ENCODE results near the gene UBIAD1. TPM values are rescaled to one million over a fixed set of nuclear protein-coding genes. Genes with fewer than 3 reads are reported as not detected.
"Not testable (repeated sequence)": the region's sequence is repeated elsewhere in the genome, so short reads cannot be mapped to it uniquely, and the experiment has no call there.

Gene UBIAD1
- polyA plus RNA-seq, 2 donors, result 3.0 to 6.6 TPM

DNA sequence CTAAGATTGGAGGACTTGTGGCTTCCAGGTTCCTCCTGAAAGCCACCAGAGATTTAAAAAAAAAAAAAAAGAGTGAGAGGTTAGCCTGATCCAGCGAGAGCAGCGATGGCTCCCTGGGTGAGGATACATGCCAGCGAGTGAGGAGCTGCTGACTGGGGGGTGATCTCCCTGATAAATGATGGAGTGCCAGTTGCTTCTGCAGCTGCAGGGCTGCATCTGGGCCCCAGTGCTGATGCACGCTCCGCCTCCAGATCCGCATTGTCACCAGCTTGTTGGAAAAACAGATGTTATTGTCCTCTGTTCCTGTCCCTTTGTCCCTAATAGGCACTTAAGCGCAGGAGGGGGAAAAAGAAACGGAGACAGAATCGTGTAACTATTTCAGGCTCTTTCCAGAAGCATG is 28.6 kb downstream of the UBIAD1 start:
- no peaks in the 10 kb centered on the region for H3K4me1 ChIP-seq (ENCODE audit: control insufficient read depth in 2 of 2, insufficient read depth in 2 of 2, low read length in 1 of 2)
- H3K27me3 ChIP-seq (ENCODE audit: control insufficient read depth in 1 of 2, insufficient read depth in 2 of 2, low read length in 2 of 2), result no peaks in the 10 kb centered on the region
- H3K9me3 ChIP-seq (ENCODE audit: control insufficient read depth in 2 of 2, insufficient read depth in 1 of 2, low read depth in 1 of 2, low read length in 1 of 2), result no peaks in the 10 kb centered on the region
- WGBS, 2 donors, result 66 to 76% methylated on average over 9 of the region's 9 CpGs
- no peaks in the 10 kb centered on the region for H3K36me3 ChIP-seq (ENCODE audit: control insufficient read depth in 2 of 2, insufficient read depth in 2 of 2, low read length in 1 of 2)
- no peak overlapping the region for H3K4me3 ChIP-seq (ENCODE audit: low read depth in 1 of 2, low read length in 2 of 2)
- no peak overlapping the region for H3K27ac ChIP-seq (ENCODE audit: low read depth in 2 of 2, low read length in 1 of 2)

DNA sequence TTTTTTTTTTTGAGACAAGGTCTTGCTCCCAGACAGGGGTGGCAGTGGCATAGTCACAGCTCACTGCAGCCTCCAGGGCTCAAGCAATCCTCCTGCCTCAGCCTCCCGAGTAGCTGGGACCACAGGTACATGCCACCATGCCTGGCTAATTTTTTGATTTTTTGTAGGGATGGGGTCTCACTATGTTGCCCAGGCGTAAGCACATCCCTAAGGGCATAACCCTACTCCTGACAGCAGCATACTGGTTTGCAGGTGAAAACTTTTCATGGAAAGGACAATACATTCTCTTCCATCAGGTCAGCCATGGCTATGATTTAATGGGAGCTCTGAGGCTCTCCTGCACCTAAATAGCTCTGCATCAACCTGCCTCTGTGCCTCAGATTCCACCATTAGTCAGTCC is 29.4 kb downstream of the UBIAD1 start:
- WGBS, 2 donors, result 93 to 95% methylated on average over 2 of the region's 2 CpGs

DNA sequence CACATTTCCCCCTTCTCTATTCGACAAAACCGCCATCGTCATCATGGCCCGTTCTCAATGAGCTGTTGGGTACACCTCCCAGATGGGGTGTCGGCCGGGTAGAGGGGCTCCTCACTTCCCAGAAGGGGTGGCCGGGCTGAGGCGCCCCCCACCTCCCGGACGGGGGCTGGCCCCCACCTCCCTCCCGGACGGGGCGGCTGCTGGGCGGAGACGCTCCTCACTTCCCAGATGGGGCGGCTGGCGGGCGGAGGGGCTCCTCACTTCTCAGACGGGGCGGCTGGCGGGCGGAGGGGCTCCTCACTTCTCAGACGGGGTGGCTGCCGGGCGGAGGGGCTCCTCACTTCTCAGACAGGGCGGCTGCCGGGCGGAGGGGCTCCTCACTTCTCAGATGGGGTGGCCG is 32.5 kb downstream of the UBIAD1 start:
- H3K4me1 ChIP-seq (ENCODE audit: control insufficient read depth in 2 of 2, insufficient read depth in 2 of 2, low read length in 1 of 2); H3K4me3 ChIP-seq (ENCODE audit: low read depth in 1 of 2, low read length in 2 of 2); H3K36me3 ChIP-seq (ENCODE audit: control insufficient read depth in 2 of 2, insufficient read depth in 2 of 2, low read length in 1 of 2); H3K9me3 ChIP-seq (ENCODE audit: control insufficient read depth in 2 of 2, insufficient read depth in 1 of 2, low read depth in 1 of 2, low read length in 1 of 2); H3K27ac ChIP-seq (ENCODE audit: low read depth in 2 of 2, low read length in 1 of 2); H3K27me3 ChIP-seq (ENCODE audit: control insufficient read depth in 1 of 2, insufficient read depth in 2 of 2, low read length in 2 of 2): not testable (repeated sequence)
- 91 to 95% methylated on average over 22 to 29 of the region's 29 CpGs for WGBS, 2 donors

More for the DNA sequence above, 29.4 kb downstream of the UBIAD1 start:
- Histone ChIP-seq H3K36me3 (ENCODE audit: control insufficient read depth in 2 of 2, insufficient read depth in 2 of 2, low read length in 1 of 2) (no peaks in the 10 kb centered on the region), H3K4me3 (ENCODE audit: low read depth in 1 of 2, low read length in 2 of 2) (no peak overlapping the region), H3K27me3 (ENCODE audit: control insufficient read depth in 1 of 2, insufficient read depth in 2 of 2, low read length in 2 of 2) (no peaks in the 10 kb centered on the region), H3K27ac (ENCODE audit: low read depth in 2 of 2, low read length in 1 of 2) (no peak overlapping the region), H3K9me3 (ENCODE audit: control insufficient read depth in 2 of 2, insufficient read depth in 1 of 2, low read depth in 1 of 2, low read length in 1 of 2) (no peaks in the 10 kb centered on the region), H3K4me1 (ENCODE audit: control insufficient read depth in 2 of 2, insufficient read depth in 2 of 2, low read length in 1 of 2) (no peaks in the 10 kb centered on the region)

DNA sequence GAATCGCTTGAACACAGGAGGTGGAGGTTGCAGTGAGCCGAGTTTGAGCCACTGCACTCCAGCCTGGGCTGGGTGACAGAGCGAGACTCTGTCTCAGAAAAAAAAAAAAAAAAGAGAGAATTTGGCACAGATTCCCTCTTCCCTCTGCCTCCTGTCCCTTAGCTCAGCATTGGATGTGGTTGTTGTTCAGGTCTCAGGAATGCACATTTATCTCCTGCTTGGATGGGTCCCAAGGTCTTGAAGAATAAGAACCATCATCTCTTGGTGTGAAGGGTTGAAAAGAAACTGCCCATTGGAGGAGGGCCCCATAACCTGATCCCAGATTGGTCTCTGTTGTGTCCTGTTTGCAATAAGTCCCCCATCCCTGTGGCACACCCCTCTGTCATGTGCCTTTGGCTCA is 34.9 kb downstream of the UBIAD1 start:
- Histone ChIP-seq H3K4me1 (ENCODE audit: control insufficient read depth in 2 of 2, insufficient read depth in 2 of 2, low read length in 1 of 2) (no peaks in the 10 kb centered on the region), H3K27ac (ENCODE audit: low read depth in 2 of 2, low read length in 1 of 2) (no peak overlapping the region), H3K9me3 (ENCODE audit: control insufficient read depth in 2 of 2, insufficient read depth in 1 of 2, low read depth in 1 of 2, low read length in 1 of 2) (no peaks in the 10 kb centered on the region), H3K4me3 (ENCODE audit: low read depth in 1 of 2, low read length in 2 of 2) (no peak overlapping the region), H3K27me3 (ENCODE audit: control insufficient read depth in 1 of 2, insufficient read depth in 2 of 2, low read length in 2 of 2) (no peaks in the 10 kb centered on the region), H3K36me3 (ENCODE audit: control insufficient read depth in 2 of 2, insufficient read depth in 2 of 2, low read length in 1 of 2) (no peaks in the 10 kb centered on the region)
- WGBS, 2 donors, result 76 to 80% methylated on average over 3 of the region's 3 CpGs

DNA sequence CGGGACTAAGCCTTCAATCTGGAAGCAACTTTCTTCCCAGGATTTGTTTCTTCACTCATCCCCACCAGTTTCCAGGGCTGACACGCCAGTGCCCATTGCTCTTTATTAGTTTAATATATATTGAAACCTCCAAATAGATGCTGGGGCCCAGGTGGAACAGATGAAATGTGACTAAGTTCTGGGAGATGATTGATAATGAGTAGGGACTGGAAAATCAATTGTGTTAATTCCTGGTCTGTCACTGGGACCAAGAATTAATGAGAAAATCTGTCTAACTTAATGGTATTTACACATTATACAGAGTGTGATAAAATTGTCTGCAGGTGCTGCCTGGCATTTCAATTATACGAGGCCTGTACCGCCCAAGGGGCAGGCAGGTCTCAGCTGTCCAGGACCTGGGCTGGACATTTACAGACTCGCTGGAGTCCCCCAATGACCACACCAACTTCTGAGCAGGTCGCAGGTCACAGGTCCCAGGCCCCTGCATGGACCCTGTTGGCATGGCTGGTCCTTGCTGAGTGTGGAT is 35.8 kb downstream of the UBIAD1 start:
- H3K27me3 ChIP-seq (ENCODE audit: control insufficient read depth in 1 of 2, insufficient read depth in 2 of 2, low read length in 2 of 2), result no peaks in the 10 kb centered on the region
- WGBS, 2 donors, result 78 to 82% methylated on average over 6 of the region's 6 CpGs
- H3K36me3 ChIP-seq (ENCODE audit: control insufficient read depth in 2 of 2, insufficient read depth in 2 of 2, low read length in 1 of 2), result no peaks in the 10 kb centered on the region
- H3K9me3 ChIP-seq (ENCODE audit: control insufficient read depth in 2 of 2, insufficient read depth in 1 of 2, low read depth in 1 of 2, low read length in 1 of 2), result no peaks in the 10 kb centered on the region
- no peaks in the 10 kb centered on the region for H3K4me1 ChIP-seq (ENCODE audit: control insufficient read depth in 2 of 2, insufficient read depth in 2 of 2, low read length in 1 of 2)
- H3K4me3 ChIP-seq (ENCODE audit: low read depth in 1 of 2, low read length in 2 of 2), result no peak overlapping the region
- no peak overlapping the region for H3K27ac ChIP-seq (ENCODE audit: low read depth in 2 of 2, low read length in 1 of 2)

DNA sequence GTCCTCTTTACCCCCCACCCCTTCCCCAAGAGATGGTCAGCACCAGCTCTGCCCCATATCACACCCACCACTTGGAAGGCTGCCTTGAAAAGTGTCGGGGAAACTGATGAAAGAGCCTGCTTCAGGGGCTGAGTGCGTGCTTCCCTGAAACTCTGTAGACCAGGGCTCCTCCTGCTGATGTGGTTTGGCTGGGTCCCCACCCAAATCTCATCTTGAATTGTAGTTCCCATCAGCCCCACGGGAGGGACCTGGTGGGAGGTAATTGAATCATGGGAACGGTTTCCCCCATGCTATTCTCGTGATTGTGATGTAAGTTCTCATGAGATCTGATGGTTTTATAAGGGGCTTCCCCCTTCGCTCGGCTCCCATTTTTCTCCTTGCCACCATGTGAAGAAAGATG is 36.4 kb downstream of the UBIAD1 start:
- H3K27me3 ChIP-seq (ENCODE audit: control insufficient read depth in 1 of 2, insufficient read depth in 2 of 2, low read length in 2 of 2), result no peaks in the 10 kb centered on the region
- WGBS, 2 donors, result 84 to 90% methylated on average over 7 of the region's 7 CpGs
- no peaks in the 10 kb centered on the region for H3K9me3 ChIP-seq (ENCODE audit: control insufficient read depth in 2 of 2, insufficient read depth in 1 of 2, low read depth in 1 of 2, low read length in 1 of 2)
- H3K4me1 ChIP-seq (ENCODE audit: control insufficient read depth in 2 of 2, insufficient read depth in 2 of 2, low read length in 1 of 2), result no peaks in the 10 kb centered on the region
- H3K27ac ChIP-seq (ENCODE audit: low read depth in 2 of 2, low read length in 1 of 2), result no peak overlapping the region
- H3K4me3 ChIP-seq (ENCODE audit: low read depth in 1 of 2, low read length in 2 of 2), result no peak overlapping the region
- no peaks in the 10 kb centered on the region for H3K36me3 ChIP-seq (ENCODE audit: control insufficient read depth in 2 of 2, insufficient read depth in 2 of 2, low read length in 1 of 2)

DNA sequence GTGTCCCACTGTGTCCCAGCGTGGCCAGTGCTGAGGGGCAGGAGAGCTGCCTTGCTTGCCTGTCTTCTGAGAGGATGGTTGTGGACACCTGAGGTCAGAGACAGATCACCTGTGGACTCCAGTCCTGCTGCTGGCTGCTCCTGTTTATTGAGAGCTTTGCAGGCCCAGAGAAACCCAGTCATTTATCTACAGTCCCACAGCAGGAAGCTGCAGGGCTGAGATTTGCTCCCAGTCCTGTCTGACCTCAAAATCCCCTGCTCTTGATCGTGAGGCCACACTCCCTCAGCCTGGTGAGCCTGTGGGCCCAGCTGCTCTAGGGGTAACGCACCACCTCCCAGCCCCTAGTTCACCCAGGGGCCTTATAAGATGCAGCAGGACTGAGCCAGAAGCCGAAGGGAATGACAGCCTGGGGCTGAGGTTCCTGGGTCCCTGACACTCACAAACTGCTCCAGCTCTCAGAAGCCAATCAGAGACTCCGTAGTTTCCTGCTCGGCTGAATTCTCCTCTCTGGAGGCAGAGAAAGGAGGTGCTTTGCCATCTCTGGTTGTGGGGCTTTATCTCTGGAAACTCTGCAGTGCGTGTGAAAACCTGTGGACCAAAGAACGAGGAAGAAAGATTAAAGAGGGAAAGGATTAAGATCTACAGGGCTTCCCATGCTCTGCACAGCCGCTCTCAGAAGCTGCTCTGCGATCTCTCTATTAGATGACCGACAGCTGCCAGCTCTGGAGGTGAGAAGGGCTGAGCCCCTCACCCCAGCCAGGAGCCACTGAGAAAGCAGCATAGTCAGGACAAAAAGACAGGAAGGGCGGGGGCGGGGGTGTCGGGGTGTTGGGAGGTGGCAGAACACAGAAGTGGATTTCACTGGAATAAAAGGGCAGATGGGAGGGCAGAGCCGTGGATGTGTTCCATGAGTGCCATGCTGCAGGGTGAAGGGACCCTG is 39.1 kb downstream of the UBIAD1 start:
- Histone ChIP-seq H3K36me3 (ENCODE audit: control insufficient read depth in 2 of 2, insufficient read depth in 2 of 2, low read length in 1 of 2) (no peaks in the 10 kb centered on the region), H3K27me3 (ENCODE audit: control insufficient read depth in 1 of 2, insufficient read depth in 2 of 2, low read length in 2 of 2) (no peaks in the 10 kb centered on the region), H3K9me3 (ENCODE audit: control insufficient read depth in 2 of 2, insufficient read depth in 1 of 2, low read depth in 1 of 2, low read length in 1 of 2) (no peaks in the 10 kb centered on the region), H3K4me3 (ENCODE audit: low read depth in 1 of 2, low read length in 2 of 2) (no peak overlapping the region), H3K4me1 (ENCODE audit: control insufficient read depth in 2 of 2, insufficient read depth in 2 of 2, low read length in 1 of 2) (peaks cover 0 to 4% of the 10 kb centered on the region in 2 donors), H3K27ac (ENCODE audit: low read depth in 2 of 2, low read length in 1 of 2) (no peak overlapping the region)
- WGBS, 2 donors, result 35 to 50% methylated on average over 15 of the region's 15 CpGs

DNA sequence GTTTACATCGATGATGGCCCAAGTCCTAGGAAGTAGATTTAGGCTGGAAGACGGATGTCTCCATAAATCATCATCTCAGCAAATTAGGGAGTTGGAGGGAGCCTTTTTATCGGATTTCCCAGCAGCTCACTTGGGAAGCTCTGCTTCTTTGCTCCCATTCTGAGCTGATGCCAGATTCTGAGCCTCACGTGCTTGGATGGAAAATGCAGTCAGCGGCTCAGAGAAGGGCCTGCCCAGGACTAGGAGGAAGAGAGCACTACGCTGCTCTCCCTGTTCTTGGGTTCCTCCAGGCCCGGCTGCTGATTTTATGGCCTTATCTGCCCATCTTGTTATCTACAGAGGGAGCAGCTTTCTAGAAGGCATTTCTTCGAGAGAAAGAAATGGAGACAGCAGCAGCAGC is 42.0 kb downstream of the UBIAD1 start:
- H3K36me3 ChIP-seq (ENCODE audit: control insufficient read depth in 2 of 2, insufficient read depth in 2 of 2, low read length in 1 of 2), result no peaks in the 10 kb centered on the region
- no peaks in the 10 kb centered on the region for H3K9me3 ChIP-seq (ENCODE audit: control insufficient read depth in 2 of 2, insufficient read depth in 1 of 2, low read depth in 1 of 2, low read length in 1 of 2)
- peak overlapping the region in 1 of 2 donors; percentile 18 for H3K27ac ChIP-seq (ENCODE audit: low read depth in 2 of 2, low read length in 1 of 2)
- H3K27me3 ChIP-seq (ENCODE audit: control insufficient read depth in 1 of 2, insufficient read depth in 2 of 2, low read length in 2 of 2), result no peaks in the 10 kb centered on the region
- no peak overlapping the region for H3K4me3 ChIP-seq (ENCODE audit: low read depth in 1 of 2, low read length in 2 of 2)
- 49 to 50% methylated on average over 8 of the region's 8 CpGs for WGBS, 2 donors
- H3K4me1 ChIP-seq (ENCODE audit: control insufficient read depth in 2 of 2, insufficient read depth in 2 of 2, low read length in 1 of 2), result peaks cover 0 to 4% of the 10 kb centered on the region in 2 donors

DNA sequence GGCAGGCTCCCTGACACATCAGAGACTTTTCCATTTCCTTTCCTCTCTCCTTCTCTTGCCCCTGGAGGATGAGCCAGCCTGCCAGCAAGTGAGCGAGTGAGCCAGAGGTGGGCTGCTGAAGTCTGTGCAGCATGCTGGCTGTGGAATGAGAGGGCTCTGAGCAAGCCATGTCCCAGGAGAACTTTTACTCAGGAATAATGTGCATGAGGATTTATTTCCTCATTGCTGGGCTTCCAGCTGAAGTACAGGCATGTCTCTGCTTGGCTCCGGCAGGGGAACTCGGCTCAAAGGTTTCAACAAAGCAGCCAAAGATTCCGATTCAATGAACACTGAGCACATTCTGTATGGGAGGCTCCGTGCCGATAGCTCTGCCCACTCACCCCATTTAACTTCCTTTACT is 43.7 kb downstream of the UBIAD1 start:
- Histone ChIP-seq H3K36me3 (ENCODE audit: control insufficient read depth in 2 of 2, insufficient read depth in 2 of 2, low read length in 1 of 2) (no peaks in the 10 kb centered on the region), H3K27ac (ENCODE audit: low read depth in 2 of 2, low read length in 1 of 2) (peak overlapping the region; percentile 30 to 51), H3K4me1 (ENCODE audit: control insufficient read depth in 2 of 2, insufficient read depth in 2 of 2, low read length in 1 of 2) (peaks cover under 1 to 6% of the 10 kb centered on the region in 2 donors), H3K9me3 (ENCODE audit: control insufficient read depth in 2 of 2, insufficient read depth in 1 of 2, low read depth in 1 of 2, low read length in 1 of 2) (no peaks in the 10 kb centered on the region), H3K4me3 (ENCODE audit: low read depth in 1 of 2, low read length in 2 of 2) (no peak overlapping the region), H3K27me3 (ENCODE audit: control insufficient read depth in 1 of 2, insufficient read depth in 2 of 2, low read length in 2 of 2) (no peaks in the 10 kb centered on the region)
- WGBS, 2 donors, result 39 to 40% methylated on average over 6 of the region's 6 CpGs

DNA sequence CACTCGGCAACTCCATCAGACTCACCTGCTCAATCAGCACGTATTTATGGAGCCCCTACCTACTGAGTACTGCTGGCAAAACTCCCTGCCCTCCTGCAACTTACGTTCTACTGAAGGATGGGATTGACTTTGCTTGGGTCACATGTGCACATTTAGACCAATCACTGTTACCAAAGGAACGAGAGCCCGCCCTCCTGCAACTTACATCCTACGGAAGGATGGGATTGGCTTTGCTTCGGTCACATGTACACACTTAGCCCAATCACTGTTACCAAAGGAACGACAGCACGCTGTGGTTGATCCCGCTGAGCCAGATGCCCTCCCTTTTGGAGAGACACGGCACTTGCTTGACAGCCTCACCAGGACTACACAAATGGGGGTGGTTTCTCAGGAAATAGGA is 46.0 kb downstream of the UBIAD1 start:
- WGBS, 2 donors, result 92% methylated on average over 11 of the region's 11 CpGs
- no peak overlapping the region for H3K27ac ChIP-seq (ENCODE audit: low read depth in 2 of 2, low read length in 1 of 2)
- H3K36me3 ChIP-seq (ENCODE audit: control insufficient read depth in 2 of 2, insufficient read depth in 2 of 2, low read length in 1 of 2), result no peaks in the 10 kb centered on the region
- no peaks in the 10 kb centered on the region for H3K9me3 ChIP-seq (ENCODE audit: control insufficient read depth in 2 of 2, insufficient read depth in 1 of 2, low read depth in 1 of 2, low read length in 1 of 2)
- H3K4me3 ChIP-seq (ENCODE audit: low read depth in 1 of 2, low read length in 2 of 2), result no peak overlapping the region
- no peaks in the 10 kb centered on the region for H3K27me3 ChIP-seq (ENCODE audit: control insufficient read depth in 1 of 2, insufficient read depth in 2 of 2, low read length in 2 of 2)
- peaks cover 2 to 14% of the 10 kb centered on the region in 2 donors for H3K4me1 ChIP-seq (ENCODE audit: control insufficient read depth in 2 of 2, insufficient read depth in 2 of 2, low read length in 1 of 2)

Data from esophagus (tissue), 2 donors.